ENCODE data around the gene ELOA.

GRCh38 chr1:23696335-23696989, 46.8 kb upstream of the ELOA start:
- no peak for TF ChIP-seq POLR2A (IDR thresholded peaks at IDR 0.05)
- TF ChIP-seq, protein P1, sequence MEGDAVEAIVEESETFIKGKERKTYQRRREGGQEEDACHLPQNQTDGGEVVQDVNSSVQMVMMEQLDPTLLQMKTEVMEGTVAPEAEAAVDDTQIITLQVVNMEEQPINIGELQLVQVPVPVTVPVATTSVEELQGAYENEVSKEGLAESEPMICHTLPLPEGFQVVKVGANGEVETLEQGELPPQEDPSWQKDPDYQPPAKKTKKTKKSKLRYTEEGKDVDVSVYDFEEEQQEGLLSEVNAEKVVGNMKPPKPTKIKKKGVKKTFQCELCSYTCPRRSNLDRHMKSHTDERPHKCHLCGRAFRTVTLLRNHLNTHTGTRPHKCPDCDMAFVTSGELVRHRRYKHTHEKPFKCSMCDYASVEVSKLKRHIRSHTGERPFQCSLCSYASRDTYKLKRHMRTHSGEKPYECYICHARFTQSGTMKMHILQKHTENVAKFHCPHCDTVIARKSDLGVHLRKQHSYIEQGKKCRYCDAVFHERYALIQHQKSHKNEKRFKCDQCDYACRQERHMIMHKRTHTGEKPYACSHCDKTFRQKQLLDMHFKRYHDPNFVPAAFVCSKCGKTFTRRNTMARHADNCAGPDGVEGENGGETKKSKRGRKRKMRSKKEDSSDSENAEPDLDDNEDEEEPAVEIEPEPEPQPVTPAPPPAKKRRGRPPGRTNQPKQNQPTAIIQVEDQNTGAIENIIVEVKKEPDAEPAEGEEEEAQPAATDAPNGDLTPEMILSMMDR (IDR thresholded peaks at IDR 0.05), result no peak
